ENCODE measurements around the gene KRTCAP2. TPM values are rescaled to one million over a fixed set of nuclear protein-coding genes. Genes with fewer than 3 reads are reported as not detected.
"Not testable (repeated sequence)": the region's sequence is repeated elsewhere in the genome, so short reads cannot be mapped to it uniquely, and the experiment has no call there.

Gene KRTCAP2
- total RNA-seq, 4 donors from 2014 or later, result 102 to 167 (median 146) TPM

DNA sequence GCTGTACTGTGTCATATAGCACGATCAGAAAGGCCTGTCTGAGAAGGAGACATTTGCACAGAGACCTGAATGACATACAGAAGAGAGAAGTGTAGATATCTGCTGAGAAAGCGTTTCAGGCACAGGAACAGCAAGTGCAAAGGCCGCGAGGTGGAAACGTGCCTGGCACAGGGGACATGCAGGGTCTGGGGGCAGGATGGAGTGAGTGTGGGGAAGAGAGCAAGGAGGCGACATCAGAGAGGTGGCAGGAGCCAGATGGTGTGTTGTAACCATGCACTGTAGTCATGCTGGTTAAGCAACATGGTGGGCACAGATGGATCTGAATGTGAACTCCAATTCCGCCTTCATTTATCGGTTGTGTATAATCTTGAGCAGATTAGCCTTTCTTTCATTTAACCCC, 13.0 kb downstream of the KRTCAP2 start:
- H3K4me1 ChIP-seq, result no peaks in the 10 kb centered on the region

DNA sequence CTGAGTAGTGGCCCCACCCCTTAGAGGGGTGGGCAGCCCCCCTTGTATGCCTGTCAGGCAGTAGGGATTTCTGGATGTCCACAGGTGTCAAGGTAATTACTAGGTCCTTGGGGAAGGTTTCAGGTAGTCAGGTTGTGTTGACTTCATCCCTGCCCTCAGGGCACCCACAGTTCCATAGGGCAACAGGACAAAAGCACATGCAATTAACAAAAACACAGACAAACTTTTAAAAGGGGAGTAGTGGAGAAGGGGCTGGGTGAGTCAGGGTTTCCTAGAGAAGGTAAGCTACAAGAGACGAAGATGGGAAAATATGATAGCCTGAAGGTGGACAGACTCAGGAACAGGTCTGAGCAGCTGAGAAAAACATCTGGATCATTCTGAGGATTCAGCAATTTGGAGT, 14.1 kb downstream of the KRTCAP2 start:
- no peaks in the 10 kb centered on the region for H3K4me1 ChIP-seq
- no peaks in the 10 kb centered on the region for H3K9me3 ChIP-seq
- 80 to 89% methylated on average over 1 of the region's 1 CpG for WGBS, 2 donors
- DNase-seq (ENCODE audit: low spot score in 2 of 2), result no peak
- TF ChIP-seq, protein P1, sequence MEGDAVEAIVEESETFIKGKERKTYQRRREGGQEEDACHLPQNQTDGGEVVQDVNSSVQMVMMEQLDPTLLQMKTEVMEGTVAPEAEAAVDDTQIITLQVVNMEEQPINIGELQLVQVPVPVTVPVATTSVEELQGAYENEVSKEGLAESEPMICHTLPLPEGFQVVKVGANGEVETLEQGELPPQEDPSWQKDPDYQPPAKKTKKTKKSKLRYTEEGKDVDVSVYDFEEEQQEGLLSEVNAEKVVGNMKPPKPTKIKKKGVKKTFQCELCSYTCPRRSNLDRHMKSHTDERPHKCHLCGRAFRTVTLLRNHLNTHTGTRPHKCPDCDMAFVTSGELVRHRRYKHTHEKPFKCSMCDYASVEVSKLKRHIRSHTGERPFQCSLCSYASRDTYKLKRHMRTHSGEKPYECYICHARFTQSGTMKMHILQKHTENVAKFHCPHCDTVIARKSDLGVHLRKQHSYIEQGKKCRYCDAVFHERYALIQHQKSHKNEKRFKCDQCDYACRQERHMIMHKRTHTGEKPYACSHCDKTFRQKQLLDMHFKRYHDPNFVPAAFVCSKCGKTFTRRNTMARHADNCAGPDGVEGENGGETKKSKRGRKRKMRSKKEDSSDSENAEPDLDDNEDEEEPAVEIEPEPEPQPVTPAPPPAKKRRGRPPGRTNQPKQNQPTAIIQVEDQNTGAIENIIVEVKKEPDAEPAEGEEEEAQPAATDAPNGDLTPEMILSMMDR (IDR thresholded peaks at IDR 0.05), result no peak
- TF ChIP-seq EP300 (IDR thresholded peaks at IDR 0.05) (no peak), POLR2A (IDR thresholded peaks at IDR 0.05) (no peak)
- H3K4me3 ChIP-seq, result no peak overlapping the region
- H3K27me3 ChIP-seq, result no peaks in the 10 kb centered on the region
- H3K36me3 ChIP-seq, result no peaks in the 10 kb centered on the region
- no peak overlapping the region for H3K27ac ChIP-seq

More for the DNA sequence above, 13.0 kb downstream of the KRTCAP2 start:
- no peak for TF ChIP-seq EP300 (IDR thresholded peaks at IDR 0.05)
- TF ChIP-seq POLR2A (IDR thresholded peaks at IDR 0.05), result no peak
- TF ChIP-seq, protein P1 (IDR thresholded peaks at IDR 0.05), result no peak
- H3K4me3 ChIP-seq, result no peak overlapping the region
- no peaks in the 10 kb centered on the region for H3K36me3 ChIP-seq
- 73 to 81% methylated on average over 8 of the region's 8 CpGs for WGBS, 2 donors
- DNase-seq (ENCODE audit: low spot score in 2 of 2), result no peak
- H3K27me3 ChIP-seq, result no peaks in the 10 kb centered on the region
- no peaks in the 10 kb centered on the region for H3K9me3 ChIP-seq
- H3K27ac ChIP-seq, result no peak overlapping the region

DNA sequence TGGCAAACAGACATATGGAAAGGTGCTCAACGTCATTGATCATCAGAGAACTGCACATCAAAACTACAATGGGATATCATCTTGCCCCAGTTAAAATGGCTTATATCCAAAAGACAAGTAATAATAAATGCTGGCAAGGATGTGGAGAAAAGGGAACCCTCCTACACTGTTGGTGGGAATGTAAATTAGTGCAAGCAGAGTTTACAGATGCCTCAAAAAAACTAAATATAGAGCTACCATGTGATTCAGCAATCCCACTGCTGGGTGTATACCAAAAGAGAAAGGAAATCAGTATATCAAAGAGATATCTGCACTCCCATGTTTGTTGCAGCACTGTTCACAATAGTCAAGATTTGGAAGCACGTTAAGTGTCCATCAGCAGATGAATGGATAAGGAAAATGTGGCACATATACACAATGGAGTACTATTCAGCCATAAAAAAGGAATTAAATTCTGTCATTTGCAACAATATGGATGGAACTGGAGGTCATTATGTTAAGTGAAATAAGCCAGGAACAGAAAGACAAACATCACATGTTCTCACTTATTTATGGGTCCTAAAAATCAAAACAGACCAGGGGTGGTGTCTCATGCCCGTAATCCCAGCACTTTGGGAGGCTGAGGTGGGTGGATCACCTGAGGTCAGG, 17.0 kb downstream of the KRTCAP2 start:
- not testable (repeated sequence) for H3K4me3 ChIP-seq; H3K4me1 ChIP-seq; H3K27me3 ChIP-seq; DNase-seq (ENCODE audit: low spot score in 2 of 2); H3K27ac ChIP-seq; H3K9me3 ChIP-seq; H3K36me3 ChIP-seq
- WGBS, 2 donors, result 63 to 74% methylated on average over 3 of the region's 3 CpGs

DNA sequence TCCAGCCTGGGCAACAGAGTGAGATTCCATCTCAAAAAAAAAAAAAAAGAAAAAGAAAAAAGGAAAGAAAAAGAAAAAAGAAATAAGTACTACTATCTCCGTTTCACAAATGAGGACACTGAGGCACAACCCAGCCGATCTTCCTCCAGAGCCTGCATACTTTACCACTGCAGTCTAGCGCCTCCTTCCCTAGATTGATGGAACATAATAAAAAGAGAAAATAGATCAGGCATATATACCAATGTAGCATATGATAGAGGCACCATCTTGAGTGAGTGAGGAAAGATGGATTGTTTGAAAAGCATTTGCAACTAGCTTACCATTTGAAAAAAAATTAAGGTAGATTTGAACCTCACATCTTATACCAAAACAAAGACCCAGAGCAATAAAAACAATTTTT, 27.6 kb downstream of the KRTCAP2 start:
- 86 to 90% methylated on average over 3 of the region's 3 CpGs for WGBS, 2 donors
- TF ChIP-seq, protein P1 (IDR thresholded peaks at IDR 0.05), result no peak
- no peak for TF ChIP-seq POLR2A (IDR thresholded peaks at IDR 0.05)
- no peak for TF ChIP-seq EP300 (IDR thresholded peaks at IDR 0.05)
- Histone ChIP-seq H3K9me3 (no peaks in the 10 kb centered on the region), H3K27ac (no peak overlapping the region), H3K4me3 (no peak overlapping the region), H3K27me3 (peaks cover 0 to 16% of the 10 kb centered on the region in 2 donors), H3K4me1 (peaks cover 0 to 2% (median 0%) of the 10 kb centered on the region in 4 donors), H3K36me3 (no peaks in the 10 kb centered on the region)
- DNase-seq (ENCODE audit: low spot score in 2 of 2), result no peak

DNA sequence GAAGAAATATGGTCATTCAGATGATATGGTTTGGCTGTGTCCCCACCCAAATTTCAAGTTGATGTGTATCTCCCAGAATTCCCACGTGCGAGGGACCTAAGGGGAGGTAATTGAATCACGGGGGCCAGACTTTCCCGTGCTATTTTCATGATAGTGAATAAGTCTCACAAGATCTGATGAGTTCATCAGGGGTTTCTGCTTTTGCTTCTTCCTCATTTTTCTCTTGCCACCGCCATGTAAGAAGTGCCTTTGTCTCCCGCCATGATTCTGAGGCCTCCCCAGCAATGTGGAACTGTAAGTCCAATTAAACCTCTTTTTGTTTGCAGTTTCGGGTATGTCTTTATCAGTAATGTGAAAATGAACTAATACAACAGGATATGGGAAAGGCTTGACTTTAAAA, 31.4 kb downstream of the KRTCAP2 start:
- Histone ChIP-seq H3K27me3 (no peaks in the 10 kb centered on the region), H3K27ac (no peak overlapping the region), H3K4me1 (peaks cover 0 to 35% (median 13%) of the 10 kb centered on the region in 4 donors), H3K4me3 (no peak overlapping the region), H3K9me3 (no peaks in the 10 kb centered on the region), H3K36me3 (peaks cover 0 to 4% (median 0%) of the 10 kb centered on the region in 3 donors)
- WGBS, 2 donors, result 83 to 87% methylated on average over 7 of the region's 7 CpGs
- TF ChIP-seq EP300 (IDR thresholded peaks at IDR 0.05) (no peak), POLR2A (IDR thresholded peaks at IDR 0.05) (no peak)
- TF ChIP-seq, protein P1 (IDR thresholded peaks at IDR 0.05), result no peak
- no peak for DNase-seq (ENCODE audit: low spot score in 2 of 2)
